Measurements from ENCODE around the gene LHX6. TPM values are rescaled to one million over a fixed set of nuclear protein-coding genes. Genes with fewer than 3 reads are reported as not detected.

Gene LHX6
- total RNA-seq, 1 experiment from 2014 or later, result 4.1 TPM

DNA sequence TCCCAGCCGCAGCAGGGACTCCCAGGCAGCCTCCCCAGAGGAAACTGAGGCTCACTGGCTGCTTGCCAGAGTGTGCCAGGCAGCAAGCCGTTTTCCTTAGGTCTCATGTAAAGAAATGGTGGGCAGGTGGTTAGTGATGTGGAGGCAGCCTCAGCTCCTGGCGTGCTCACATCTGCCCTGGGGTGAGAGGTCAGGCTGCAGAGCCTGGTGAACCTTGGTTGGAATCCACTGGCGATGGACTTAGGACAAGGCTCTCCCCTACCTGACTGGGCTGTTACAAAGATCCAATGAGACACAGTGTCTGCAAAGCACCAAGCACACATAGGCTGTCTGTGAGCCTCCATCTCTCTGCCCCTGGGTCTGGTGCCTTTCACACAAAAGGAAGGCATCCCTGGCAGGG lies 30.9 kb downstream of the LHX6 start:
- ATAC-seq, result no peak
- Histone ChIP-seq H4K20me1 (ENCODE audit: insufficient read depth) (no peaks in the 10 kb centered on the region), H3K9ac (ENCODE audit: low read length) (no peak overlapping the region), H3K27ac (ENCODE audit: low read depth, low read length) (no peak overlapping the region), H3K36me3 (ENCODE audit: control insufficient read depth in 1 of 2, insufficient read depth in 2 of 2, low read length in 2 of 2) (no peaks in the 10 kb centered on the region), H3K9me3 (ENCODE audit: control insufficient read depth in 1 of 2, insufficient read depth in 1 of 2, low read depth in 1 of 2, low read length in 2 of 2) (no peaks in the 10 kb centered on the region), H3K4me3 (replicated peaks in 1 of 2; ENCODE audit: low read depth in 1 of 2, low read length in 2 of 2) (no peak overlapping the region), H3K9me2 (ENCODE audit: insufficient read depth) (no peaks in the 10 kb centered on the region), H3K4me2 (ENCODE audit: low read length) (no peak overlapping the region), H2AFZ (ENCODE audit: low read depth, low read length, poor library complexity, severe bottlenecking) (no peak overlapping the region), H3K27me3 (ENCODE audit: insufficient read depth, low read length) (no peaks in the 10 kb centered on the region), H3K79me2 (ENCODE audit: insufficient read depth, low read length) (no peaks in the 10 kb centered on the region), H3K4me1 (ENCODE audit: control insufficient read depth in 1 of 2, insufficient read depth in 2 of 2, low read length in 2 of 2) (no peaks in the 10 kb centered on the region)
- ChIA-PET CTCF (no interaction called here), RAD21 (ENCODE audit: low non-redundant PET in 1 of 2, low total read pairs in 2 of 2, uncharacterized antibody in 2 of 2, unreplicated experiment in 2 of 2) (no interaction called here), POLR2A (no interaction called here)
- intact Hi-C loops (cut with micrococcal nuclease), result no loop called here
- no peak for DNase-seq (ENCODE audit: low read depth, low spot score)
- BruUV-seq (replicated peaks), result no TSS peak
- no peak for TF ChIP-seq YY1 (IDR thresholded peaks at IDR 0.05; ENCODE audit: extremely low read depth, insufficient replicate concordance, low read depth, low read length)
- TF ChIP-seq SIN3A (IDR thresholded peaks at IDR 0.05; ENCODE audit: low read depth), result no peak
- TF ChIP-seq JUND (IDR thresholded peaks at IDR 0.05), result no peak
- no peak for TF ChIP-seq CBX3 (IDR thresholded peaks at IDR 0.05; ENCODE audit: low read depth)

DNA sequence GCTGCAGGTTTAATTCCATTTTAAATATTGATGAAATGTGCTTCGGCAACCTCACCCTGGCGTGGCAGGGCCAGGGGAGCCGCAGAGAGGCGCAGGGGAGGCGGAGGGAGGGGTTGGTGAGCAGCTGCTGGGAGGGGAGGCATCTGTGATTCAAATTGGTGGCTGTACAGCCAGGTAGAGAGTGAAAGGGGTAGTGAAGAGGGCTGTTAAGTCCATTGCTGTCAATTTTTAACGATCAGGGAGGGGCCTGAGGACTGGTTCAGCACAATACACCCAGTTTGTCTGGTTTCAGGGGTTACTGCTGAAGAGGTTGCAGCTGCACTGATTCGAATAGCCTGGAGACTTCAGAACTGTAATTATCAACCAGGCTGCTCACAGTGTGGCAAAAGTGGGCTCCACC lies 31.3 kb downstream of the LHX6 start:
- no peaks in the 10 kb centered on the region for H3K9me3 ChIP-seq (ENCODE audit: control insufficient read depth in 1 of 2, insufficient read depth in 1 of 2, low read depth in 1 of 2, low read length in 2 of 2)
- H3K9me2 ChIP-seq (ENCODE audit: insufficient read depth), result no peaks in the 10 kb centered on the region
- DNase-seq (ENCODE audit: low read depth, low spot score), result no peak
- TF ChIP-seq EZH2 (IDR thresholded peaks at IDR 0.05), result no peak
- no peak for TF ChIP-seq POLR2AphosphoS5 (IDR thresholded peaks at IDR 0.05; ENCODE audit: low read depth, low read length)
- no peak for TF ChIP-seq FOSL1 (IDR thresholded peaks at IDR 0.05; ENCODE audit: low read depth)
- no peak for TF ChIP-seq SRF (IDR thresholded peaks at IDR 0.05; ENCODE audit: low read depth)
- ChIA-PET RAD21 (ENCODE audit: low non-redundant PET in 1 of 2, low total read pairs in 2 of 2, uncharacterized antibody in 2 of 2, unreplicated experiment in 2 of 2) (no interaction called here), POLR2A (no interaction called here), CTCF (no interaction called here)
- H3K27ac ChIP-seq (ENCODE audit: low read depth, low read length), result no peak overlapping the region
- H2AFZ ChIP-seq (ENCODE audit: low read depth, low read length, poor library complexity, severe bottlenecking), result no peak overlapping the region
- H4K20me1 ChIP-seq (ENCODE audit: insufficient read depth), result no peaks in the 10 kb centered on the region
- H3K9ac ChIP-seq (ENCODE audit: low read length), result no peak overlapping the region
- BruUV-seq (replicated peaks), result no TSS peak
- H3K79me2 ChIP-seq (ENCODE audit: insufficient read depth, low read length), result no peaks in the 10 kb centered on the region
- ATAC-seq, result no peak
- H3K4me3 ChIP-seq (replicated peaks in 1 of 2; ENCODE audit: low read depth in 1 of 2, low read length in 2 of 2), result no peak overlapping the region
- H3K4me2 ChIP-seq (ENCODE audit: low read length), result no peak overlapping the region
- no peaks in the 10 kb centered on the region for H3K27me3 ChIP-seq (ENCODE audit: insufficient read depth, low read length)
- intact Hi-C loops (cut with micrococcal nuclease), result no loop called here
- no peaks in the 10 kb centered on the region for H3K4me1 ChIP-seq (ENCODE audit: control insufficient read depth in 1 of 2, insufficient read depth in 2 of 2, low read length in 2 of 2)
- H3K36me3 ChIP-seq (ENCODE audit: control insufficient read depth in 1 of 2, insufficient read depth in 2 of 2, low read length in 2 of 2), result no peaks in the 10 kb centered on the region
